ENCODE data around the gene CFAP298.

CFAP298 gene

GRCh38 chr21:32605469-32605868 is 6.7 kb downstream of the CFAP298 start:
- TF ChIP-seq CTCF (IDR thresholded peaks at IDR 0.05; ENCODE audit: borderline replicate concordance, insufficient read depth, low read depth, low read length): no peak
- no peak overlapping the region for H3K4me3 ChIP-seq (ENCODE audit: low read depth, low read length)

GRCh38 chr21:32604464-32604863 is 7.7 kb downstream of the CFAP298 start:
- TF ChIP-seq CTCF (IDR thresholded peaks at IDR 0.05; ENCODE audit: borderline replicate concordance, insufficient read depth, low read depth, low read length): no peak
- H3K4me3 ChIP-seq (ENCODE audit: low read depth, low read length): no peak overlapping the region

- no peak for TF ChIP-seq CTCF (IDR thresholded peaks at IDR 0.05; ENCODE audit: borderline replicate concordance, insufficient read depth, low read depth, low read length)
- H3K4me3 ChIP-seq (ENCODE audit: low read depth, low read length): no peak overlapping the region
Measured at GRCh38 chr21:32603131-32603530, 9.0 kb downstream of the CFAP298 start.

- no peak for TF ChIP-seq CTCF (IDR thresholded peaks at IDR 0.05; ENCODE audit: borderline replicate concordance, insufficient read depth, low read depth, low read length)
- H3K4me3 ChIP-seq (ENCODE audit: low read depth, low read length): no peak overlapping the region
Measured at GRCh38 chr21:32602099-32602498, 10.1 kb downstream of the CFAP298 start.

GRCh38 chr21:32599526-32599925 is 12.7 kb downstream of the CFAP298 start:
- H3K4me3 ChIP-seq (ENCODE audit: low read depth, low read length): no peak overlapping the region
- no peak for TF ChIP-seq CTCF (IDR thresholded peaks at IDR 0.05; ENCODE audit: borderline replicate concordance, insufficient read depth, low read depth, low read length)

GRCh38 chr21:32599091-32599490 is 13.1 kb downstream of the CFAP298 start:
- no peak for TF ChIP-seq CTCF (IDR thresholded peaks at IDR 0.05; ENCODE audit: borderline replicate concordance, insufficient read depth, low read depth, low read length)
- no peak overlapping the region for H3K4me3 ChIP-seq (ENCODE audit: low read depth, low read length)

GRCh38 chr21:32597205-32597604 is 15.0 kb downstream of the CFAP298 start:
- H3K4me3 ChIP-seq (ENCODE audit: low read depth, low read length): no peak overlapping the region
- TF ChIP-seq CTCF (IDR thresholded peaks at IDR 0.05; ENCODE audit: borderline replicate concordance, insufficient read depth, low read depth, low read length): no peak
